HG02973 (cell line): ENCODE data around the gene TGFBI.
"Not testable (repeated sequence)": the region's sequence is repeated elsewhere in the genome, so short reads cannot be mapped to it uniquely, and the experiment has no call there.

Experiments
- ATAC-seq: cut with Tn5 transposase; IDR thresholded peaks from one replicate; pipeline ENCODE4 v1.9.1; 2021; ENCODE audit warnings: moderate library complexity; ENCODE audit not compliant: unreplicated experiment

Gene TGFBI

GRCh38 chr5:136043968-136044610 lies 15.3 kb downstream of the TGFBI start:
- no peak for ATAC-seq

- not testable (repeated sequence) for ATAC-seq
Observed at GRCh38 chr5:136045026-136045425, 16.2 kb downstream of the TGFBI start.

- no peak for ATAC-seq
Observed at GRCh38 chr5:136046246-136046645, 17.5 kb downstream of the TGFBI start.

GRCh38 chr5:136047858-136048257 lies 19.1 kb downstream of the TGFBI start:
- no peak for ATAC-seq

GRCh38 chr5:136048966-136049365 lies 20.2 kb downstream of the TGFBI start:
- no peak for ATAC-seq

- no peak for ATAC-seq
Observed at GRCh38 chr5:136051486-136052220, 22.9 kb downstream of the TGFBI start.

GRCh38 chr5:136052692-136053335 lies 24.0 kb downstream of the TGFBI start:
- no peak for ATAC-seq

GRCh38 chr5:136053336-136054141 lies 24.8 kb downstream of the TGFBI start:
- no peak for ATAC-seq

- no peak for ATAC-seq
Observed at GRCh38 chr5:136054142-136055019, 25.6 kb downstream of the TGFBI start.

GRCh38 chr5:136055612-136056309 lies 27.0 kb downstream of the TGFBI start:
- no peak for ATAC-seq

- ATAC-seq = no peak
Observed at GRCh38 chr5:136056336-136056735, 27.5 kb downstream of the TGFBI start.

- ATAC-seq = no peak
Observed at GRCh38 chr5:136056771-136057335, 28.1 kb downstream of the TGFBI start.

- ATAC-seq = no peak
Observed at GRCh38 chr5:136057401-136058038, 28.7 kb downstream of the TGFBI start.

- no peak for ATAC-seq
Observed at GRCh38 chr5:136058039-136058971, 29.5 kb downstream of the TGFBI start.

- ATAC-seq = no peak
Observed at GRCh38 chr5:136058972-136059354, 30.2 kb downstream of the TGFBI start.

- no peak for ATAC-seq
Observed at GRCh38 chr5:136060963-136061362, 32.2 kb downstream of the TGFBI start.

GRCh38 chr5:136061630-136062365 lies 33.0 kb downstream of the TGFBI start:
- no peak for ATAC-seq
